ENCODE measurements around the gene RENBP. TPM values are rescaled to one million over a fixed set of nuclear protein-coding genes. Genes with fewer than 3 reads are reported as not detected.
A peak's percentile ranks its signal among the peaks of the same experiment; 100 is the strongest.

RENBP gene
- total and polyA plus RNA-seq, 2 of the 13 experiments (the other 11 are each of a cell fraction or from before 2014, with no cell fraction given) = 1.4 to 2.6 TPM

- POLR2A ChIA-PET = no interaction called here
- Histone ChIP-seq H3K4me2 (ENCODE audit: low read depth, low read length) (no peak overlapping the region), H3K27me3 (ENCODE audit: control insufficient read depth in 1 of 2, insufficient read depth in 2 of 2, low read length in 2 of 2) (no peaks in the 10 kb centered on the region), H3K4me1 (ENCODE audit: insufficient read depth, low read length) (no peaks in the 10 kb centered on the region), H4K20me1 (ENCODE audit: insufficient read depth, low read length) (peaks cover 12% of the 10 kb centered on the region; the same call in 1 of the 2 replicates), H3K4me3 (replicated peaks in 1 of 3; ENCODE audit: insufficient read depth in 1 of 3, low read depth in 2 of 3, low read length in 3 of 3) (no peak overlapping the region), H3K27ac (ENCODE audit: extremely low read length, insufficient read depth, low read length) (no peak overlapping the region), H3K79me2 (ENCODE audit: insufficient read depth, low read length) (peaks cover 22% of the 10 kb centered on the region), H2AFZ (ENCODE audit: low read length) (no peak overlapping the region), H3K9me3 (ENCODE audit: low read length) (no peaks in the 10 kb centered on the region), H3K9ac (ENCODE audit: insufficient read depth, low read depth, low read length) (no peak overlapping the region), H3K36me3 (replicated peaks in 1 of 2; ENCODE audit: control insufficient read depth in 1 of 2, insufficient read depth in 2 of 2, low read length in 2 of 2) (peaks cover 18 to 80% of the 10 kb centered on the region in 2 experiments; a peak in 4 of 5 replicates)
- no TSS peak for BruUV-seq (replicated peaks)
- ATAC-seq = no peak
- TF ChIP-seq POLR2A (IDR thresholded peaks at IDR 0.05; ENCODE audit: insufficient read depth in 1 of 2, low read depth in 2 of 2, low read length in 2 of 2) = 0 out of 4 replicates have a peak, but pooled peaks of 1 of the 2 experiments have one; percentile 1
- no peak for TF ChIP-seq DR1 (CRISPR knock-in tag; IDR thresholded peaks at IDR 0.05)
- FAIRE-seq = no peak
- WGBS (ENCODE audit: low lambda C conversion rate) = 88% methylated on average over 3 of the region's 22 CpGs
- intact Hi-C loops (cut with micrococcal nuclease; ENCODE audit: unreplicated experiment) (no loop called here), in situ Hi-C loops (cut with HindIII; ENCODE audit: extremely low pct_ligation_motif_present, low pct_unique_long_range_greater_than_20kb) (no loop called here)
- no peak for DNase-seq (ENCODE audit: low spot score)
- CTCF ChIA-PET (ENCODE audit: low intra/inter-chr PET ratio, low total read pairs) = no interaction called here
These were observed 16.3 kb upstream of the RENBP start for GRCh38 chrX:153960786-153961185.

GRCh38 chrX:153960077-153960476 lies 15.6 kb upstream of the RENBP start:
- in situ Hi-C loops (cut with HindIII; ENCODE audit: extremely low pct_ligation_motif_present, low pct_unique_long_range_greater_than_20kb) (no loop called here), intact Hi-C loops (cut with micrococcal nuclease; ENCODE audit: unreplicated experiment) (no loop called here)
- DNase-seq (ENCODE audit: low spot score) (no peak), ATAC-seq (no peak), FAIRE-seq (no peak)
- Histone ChIP-seq H3K4me2 (ENCODE audit: low read depth, low read length) (no peak overlapping the region), H3K4me3 (replicated peaks in 1 of 3; ENCODE audit: insufficient read depth in 1 of 3, low read depth in 2 of 3, low read length in 3 of 3) (no peak overlapping the region), H3K36me3 (replicated peaks in 1 of 2; ENCODE audit: control insufficient read depth in 1 of 2, insufficient read depth in 2 of 2, low read length in 2 of 2) (peaks cover 17 to 82% of the 10 kb centered on the region in 2 experiments; a peak in 4 of 5 replicates), H3K9me3 (ENCODE audit: low read length) (no peaks in the 10 kb centered on the region), H3K27ac (ENCODE audit: extremely low read length, insufficient read depth, low read length) (no peak overlapping the region), H4K20me1 (ENCODE audit: insufficient read depth, low read length) (peaks cover 12% of the 10 kb centered on the region; the same call in 1 of the 2 replicates), H3K9ac (ENCODE audit: insufficient read depth, low read depth, low read length) (no peak overlapping the region), H3K79me2 (ENCODE audit: insufficient read depth, low read length) (peaks cover 15% of the 10 kb centered on the region), H2AFZ (ENCODE audit: low read length) (no peak overlapping the region), H3K4me1 (ENCODE audit: insufficient read depth, low read length) (no peaks in the 10 kb centered on the region), H3K27me3 (ENCODE audit: control insufficient read depth in 1 of 2, insufficient read depth in 2 of 2, low read length in 2 of 2) (no peaks in the 10 kb centered on the region)
- TF ChIP-seq, protein P1, sequence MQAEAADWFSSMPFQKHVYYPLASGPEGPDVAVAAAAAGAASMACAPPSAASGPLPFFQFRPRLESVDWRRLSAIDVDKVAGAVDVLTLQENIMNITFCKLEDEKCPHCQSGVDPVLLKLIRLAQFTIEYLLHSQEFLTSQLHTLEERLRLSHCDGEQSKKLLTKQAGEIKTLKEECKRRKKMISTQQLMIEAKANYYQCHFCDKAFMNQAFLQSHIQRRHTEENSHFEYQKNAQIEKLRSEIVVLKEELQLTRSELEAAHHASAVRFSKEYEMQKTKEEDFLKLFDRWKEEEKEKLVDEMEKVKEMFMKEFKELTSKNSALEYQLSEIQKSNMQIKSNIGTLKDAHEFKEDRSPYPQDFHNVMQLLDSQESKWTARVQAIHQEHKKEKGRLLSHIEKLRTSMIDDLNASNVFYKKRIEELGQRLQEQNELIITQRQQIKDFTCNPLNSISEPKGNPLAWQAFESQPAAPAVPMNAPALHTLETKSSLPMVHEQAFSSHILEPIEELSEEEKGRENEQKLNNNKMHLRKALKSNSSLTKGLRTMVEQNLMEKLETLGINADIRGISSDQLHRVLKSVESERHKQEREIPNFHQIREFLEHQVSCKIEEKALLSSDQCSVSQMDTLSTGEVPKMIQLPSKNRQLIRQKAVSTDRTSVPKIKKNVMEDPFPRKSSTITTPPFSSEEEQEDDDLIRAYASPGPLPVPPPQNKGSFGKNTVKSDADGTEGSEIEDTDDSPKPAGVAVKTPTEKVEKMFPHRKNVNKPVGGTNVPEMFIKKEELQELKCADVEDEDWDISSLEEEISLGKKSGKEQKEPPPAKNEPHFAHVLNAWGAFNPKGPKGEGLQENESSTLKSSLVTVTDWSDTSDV (CRISPR knock-in tag; IDR thresholded peaks at IDR 0.05) = no peak
- TF ChIP-seq TERF1 (CRISPR knock-in tag; IDR thresholded peaks at IDR 0.05) = no peak
- TF ChIP-seq ZZZ3 (CRISPR knock-in tag; IDR thresholded peaks at IDR 0.05; ENCODE audit: borderline replicate concordance) = no peak
- TF ChIP-seq CHCHD3 (CRISPR knock-in tag; IDR thresholded peaks at IDR 0.05) = no peak
- no peak for TF ChIP-seq ZNF556 (CRISPR knock-in tag; IDR thresholded peaks at IDR 0.05; ENCODE audit: borderline replicate concordance)
- no peak for TF ChIP-seq CHD2 (IDR thresholded peaks at IDR 0.05; ENCODE audit: low read depth, low read length)
- TF ChIP-seq KLF15 (CRISPR knock-in tag; IDR thresholded peaks at IDR 0.05; ENCODE audit: borderline replicate concordance) = no peak
- ChIA-PET CTCF (ENCODE audit: low intra/inter-chr PET ratio, low total read pairs) (no interaction called here), POLR2A (no interaction called here)
- WGBS (ENCODE audit: low lambda C conversion rate) = 85% methylated on average over 1 of the region's 16 CpGs
- BruUV-seq (replicated peaks) = no TSS peak

Measured in HepG2 (cell line).